Memory B cell (primary cell): ENCODE measurements around the gene PEBP1.
"Not testable (repeated sequence)": the region's sequence is repeated elsewhere in the genome, so short reads cannot be mapped to it uniquely, and the experiment has no call there.

Experiments used
- ATAC-seq: fragments of 150-1000 bp; cut with Tn5 transposase; 2 replicates; pipeline ENCODE4 v1.10.0; 2021; ENCODE audit warnings: low read depth, mild to moderate bottlenecking, moderate library complexity
- DNase-seq, 2 donors: peaks; one replicate each; pipeline ENCODE4 v3.0.0; 2022; ENCODE audit warnings: low spot score in 2 of 2
- H3K27ac Mint-ChIP-seq: one replicate; pipeline ENCODE4 v1.8.0; 2022; ENCODE audit warnings: mild to moderate bottlenecking, moderate library complexity, mixed read lengths
- H3K27me3 Mint-ChIP-seq: one replicate; pipeline ENCODE4 v1.8.0; 2022; ENCODE audit warnings: mixed read lengths
- H3K36me3 Mint-ChIP-seq: one replicate; pipeline ENCODE4 v1.8.0; 2022; ENCODE audit warnings: mild to moderate bottlenecking, mixed read lengths
- H3K4me1 Mint-ChIP-seq: one replicate; pipeline ENCODE4 v1.8.0; 2022; ENCODE audit warnings: mixed read lengths
- H3K4me3 Mint-ChIP-seq: one replicate; pipeline ENCODE4 v1.8.0; 2022; ENCODE audit warnings: mild to moderate bottlenecking, moderate library complexity, mixed read lengths
- H3K9me3 Mint-ChIP-seq: one replicate; pipeline ENCODE4 v1.8.0; 2022; ENCODE audit warnings: mixed read lengths

PEBP1 gene

GRCh38 chr12:118120579-118121363 lies 15.2 kb upstream of the PEBP1 start:
- DNase-seq: peak; percentile 16 to 45
- no peaks in the 10 kb centered on the region for H3K36me3 Mint-ChIP-seq
- peak; percentile 62 for ATAC-seq
- no peaks in the 10 kb centered on the region for H3K27me3 Mint-ChIP-seq
- H3K4me1 Mint-ChIP-seq: no peaks in the 10 kb centered on the region
- no peak overlapping the region for H3K4me3 Mint-ChIP-seq
- no peaks in the 10 kb centered on the region for H3K9me3 Mint-ChIP-seq
- H3K27ac Mint-ChIP-seq: peak overlapping the region; percentile 23

DNA sequence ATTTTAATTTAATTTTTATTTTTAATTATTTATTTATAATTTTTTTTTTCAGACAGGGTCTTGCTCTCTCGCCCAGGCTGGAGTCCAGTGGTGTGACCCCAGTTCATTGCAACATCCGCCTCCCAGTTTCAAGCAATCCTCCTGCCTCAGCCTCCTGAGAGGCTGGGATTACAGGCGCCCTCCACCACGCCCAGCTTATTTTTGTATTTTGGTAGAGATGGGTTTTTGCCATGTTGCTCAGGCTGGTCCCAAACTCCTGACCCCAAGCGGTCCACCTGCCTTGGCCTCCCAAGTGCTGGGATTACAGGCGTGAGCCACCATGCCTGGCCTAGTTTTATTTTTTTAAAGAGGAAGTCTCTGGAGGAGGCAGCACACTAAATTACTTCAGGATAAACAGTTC lies 13.7 kb upstream of the PEBP1 start:
- H3K4me3 Mint-ChIP-seq: no peak overlapping the region
- no peaks in the 10 kb centered on the region for H3K9me3 Mint-ChIP-seq
- H3K27ac Mint-ChIP-seq: no peak overlapping the region
- ATAC-seq (no peak), DNase-seq (no peak)
- no peaks in the 10 kb centered on the region for H3K4me1 Mint-ChIP-seq
- no peaks in the 10 kb centered on the region for H3K27me3 Mint-ChIP-seq
- H3K36me3 Mint-ChIP-seq: no peaks in the 10 kb centered on the region

DNA sequence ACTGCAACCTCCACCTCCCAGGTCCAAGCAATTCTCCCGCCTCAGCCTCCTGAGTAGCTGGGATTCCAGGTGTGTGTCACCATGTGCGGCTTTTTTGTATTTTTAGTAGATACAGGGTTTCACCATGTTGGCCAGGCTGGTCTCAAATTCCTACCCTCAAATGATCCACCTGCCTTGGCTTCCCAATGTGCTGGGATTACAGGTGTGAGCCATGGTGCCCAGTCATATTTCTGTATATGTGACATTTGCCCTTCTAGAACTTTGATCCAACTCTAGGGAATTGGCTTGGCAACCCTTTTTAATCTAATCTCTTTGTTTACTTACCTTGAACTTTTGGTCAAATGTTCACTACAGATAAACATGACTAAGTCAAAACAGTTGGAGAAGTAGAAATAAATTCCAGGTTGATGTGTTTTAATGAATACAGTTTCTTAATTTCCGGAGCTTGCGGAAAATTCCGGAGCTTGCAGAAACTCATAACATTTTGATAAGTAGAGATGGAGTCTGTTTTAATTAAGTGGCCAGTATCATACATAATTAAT lies 11.5 kb upstream of the PEBP1 start:
- Mint-ChIP-seq H3K4me3 (no peak overlapping the region), H3K27me3 (no peaks in the 10 kb centered on the region), H3K36me3 (no peaks in the 10 kb centered on the region), H3K9me3 (no peaks in the 10 kb centered on the region), H3K27ac (no peak overlapping the region), H3K4me1 (no peaks in the 10 kb centered on the region)
- DNase-seq: no peak
- no peak for ATAC-seq

DNA sequence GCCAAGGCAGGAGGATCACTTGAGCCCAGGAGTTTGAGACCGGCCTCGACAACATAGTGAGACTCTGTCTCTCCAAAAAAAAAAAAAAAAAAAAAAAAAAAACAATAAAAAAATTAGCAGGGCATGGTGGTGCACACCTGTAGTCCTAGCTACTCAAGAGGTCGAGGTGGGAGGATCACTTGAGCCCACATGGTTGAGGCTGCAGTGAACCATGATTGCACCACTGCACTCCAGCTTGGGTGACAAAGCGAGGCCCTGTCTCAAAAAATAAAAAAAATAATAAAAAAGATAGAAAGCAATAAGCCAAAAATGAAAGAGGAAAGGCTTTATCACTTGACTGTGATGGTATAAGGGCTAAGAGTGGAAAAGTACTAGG lies 10.2 kb upstream of the PEBP1 start:
- H3K27me3 Mint-ChIP-seq: no peaks in the 10 kb centered on the region
- ATAC-seq (no peak), DNase-seq (no peak)
- no peaks in the 10 kb centered on the region for H3K9me3 Mint-ChIP-seq
- H3K27ac Mint-ChIP-seq: no peak overlapping the region
- H3K4me3 Mint-ChIP-seq: no peak overlapping the region
- no peaks in the 10 kb centered on the region for H3K4me1 Mint-ChIP-seq
- no peaks in the 10 kb centered on the region for H3K36me3 Mint-ChIP-seq

DNA sequence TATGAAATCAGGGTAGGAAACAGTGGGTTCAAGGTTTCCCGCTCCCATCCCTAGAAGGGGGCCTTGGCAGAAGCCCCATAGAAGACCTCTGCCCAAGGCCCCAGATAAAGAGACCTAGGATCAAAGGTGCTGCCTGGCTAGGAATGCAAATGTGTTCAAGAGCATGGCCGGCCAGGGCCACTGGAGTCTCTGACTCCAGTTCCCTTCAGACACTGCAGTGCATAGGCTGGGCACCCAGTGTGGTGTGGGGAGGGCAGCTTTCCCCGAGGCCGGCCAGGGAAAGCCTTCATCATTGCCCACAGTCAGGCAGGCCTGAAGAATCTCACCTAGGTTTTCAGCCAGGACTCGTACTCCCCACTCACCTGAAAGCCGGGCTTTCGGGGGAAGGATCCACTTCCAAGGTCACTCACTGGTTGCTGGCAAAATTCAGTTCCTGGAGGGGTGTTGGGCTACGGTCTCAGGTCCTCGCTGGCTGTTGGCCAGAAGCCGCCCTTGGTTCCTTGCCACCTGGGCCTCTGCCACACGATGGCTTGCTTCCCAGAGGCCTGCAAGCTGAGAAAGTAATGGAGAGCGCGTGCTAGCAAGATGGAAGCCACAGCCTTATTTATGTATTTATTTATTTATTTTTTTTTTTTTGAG lies 9.7 kb upstream of the PEBP1 start:
- no peaks in the 10 kb centered on the region for H3K4me1 Mint-ChIP-seq
- no peak for DNase-seq
- no peaks in the 10 kb centered on the region for H3K27me3 Mint-ChIP-seq
- no peaks in the 10 kb centered on the region for H3K36me3 Mint-ChIP-seq
- ATAC-seq: no peak
- H3K9me3 Mint-ChIP-seq: no peaks in the 10 kb centered on the region
- H3K27ac Mint-ChIP-seq: no peak overlapping the region
- no peak overlapping the region for H3K4me3 Mint-ChIP-seq

DNA sequence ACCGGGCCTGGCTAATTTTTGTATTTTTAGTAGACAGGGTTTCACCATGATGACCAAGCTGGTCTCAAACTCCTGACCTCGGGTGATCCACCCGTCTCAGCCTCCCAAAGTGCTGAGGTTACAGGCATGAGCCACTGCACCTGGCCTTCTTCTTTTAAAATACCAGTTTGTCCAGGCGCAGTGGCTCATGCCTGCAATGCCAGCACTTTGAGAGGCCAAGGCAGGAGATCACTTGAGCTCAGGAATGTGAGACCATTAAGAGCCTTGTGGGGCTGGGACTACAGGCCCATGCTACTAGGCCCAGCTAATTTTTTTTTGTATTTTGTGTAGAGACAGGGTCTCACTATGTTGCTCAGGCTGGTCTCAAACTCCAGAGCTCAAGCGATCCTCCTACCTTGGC lies 8.1 kb upstream of the PEBP1 start:
- Mint-ChIP-seq H3K9me3 (no peaks in the 10 kb centered on the region), H3K27ac (no peak overlapping the region), H3K27me3 (no peaks in the 10 kb centered on the region), H3K36me3 (no peaks in the 10 kb centered on the region), H3K4me1 (peaks cover 3% of the 10 kb centered on the region), H3K4me3 (no peak overlapping the region)
- no peak for ATAC-seq
- no peak for DNase-seq

GRCh38 chr12:118129436-118129835 lies 6.5 kb upstream of the PEBP1 start:
- H3K27ac Mint-ChIP-seq, ATAC-seq, DNase-seq, H3K4me1 Mint-ChIP-seq, H3K9me3 Mint-ChIP-seq, H3K36me3 Mint-ChIP-seq, H3K27me3 Mint-ChIP-seq, H3K4me3 Mint-ChIP-seq: not testable (repeated sequence)

- Mint-ChIP-seq H3K36me3 (peaks cover 14% of the 10 kb centered on the region), H3K4me3 (peak overlapping the region; percentile 97), H3K9me3 (no peaks in the 10 kb centered on the region), H3K4me1 (peaks cover 21% of the 10 kb centered on the region), H3K27ac (peak overlapping the region; percentile 87), H3K27me3 (no peaks in the 10 kb centered on the region)
- ATAC-seq: peak; percentile 22
- peak in 1 of 2 donors; percentile 13 for DNase-seq
These were observed 657 bp downstream of the PEBP1 start for GRCh38 chr12:118136559-118137003.

GRCh38 chr12:118137148-118137678 lies 1.3 kb downstream of the PEBP1 start:
- Mint-ChIP-seq H3K27ac (peak overlapping the region; percentile 87), H3K9me3 (no peaks in the 10 kb centered on the region)

GRCh38 chr12:118140825-118141224 lies 4.9 kb downstream of the PEBP1 start:
- peaks cover 29% of the 10 kb centered on the region for H3K36me3 Mint-ChIP-seq
- no peak for ATAC-seq
- peaks cover 24% of the 10 kb centered on the region for H3K4me1 Mint-ChIP-seq
- no peak overlapping the region for H3K27ac Mint-ChIP-seq
- H3K4me3 Mint-ChIP-seq: no peak overlapping the region
- DNase-seq: no peak
- no peaks in the 10 kb centered on the region for H3K27me3 Mint-ChIP-seq
- no peaks in the 10 kb centered on the region for H3K9me3 Mint-ChIP-seq

More at GRCh38 chr12:118137148-118137678, 1.3 kb downstream of the PEBP1 start:
- H3K27me3 Mint-ChIP-seq: no peaks in the 10 kb centered on the region
- peaks cover 18% of the 10 kb centered on the region for H3K4me1 Mint-ChIP-seq
- no peak for ATAC-seq
- no peak for DNase-seq
- peak overlapping the region; percentile 97 for H3K4me3 Mint-ChIP-seq
- H3K36me3 Mint-ChIP-seq: peaks cover 14% of the 10 kb centered on the region

DNA sequence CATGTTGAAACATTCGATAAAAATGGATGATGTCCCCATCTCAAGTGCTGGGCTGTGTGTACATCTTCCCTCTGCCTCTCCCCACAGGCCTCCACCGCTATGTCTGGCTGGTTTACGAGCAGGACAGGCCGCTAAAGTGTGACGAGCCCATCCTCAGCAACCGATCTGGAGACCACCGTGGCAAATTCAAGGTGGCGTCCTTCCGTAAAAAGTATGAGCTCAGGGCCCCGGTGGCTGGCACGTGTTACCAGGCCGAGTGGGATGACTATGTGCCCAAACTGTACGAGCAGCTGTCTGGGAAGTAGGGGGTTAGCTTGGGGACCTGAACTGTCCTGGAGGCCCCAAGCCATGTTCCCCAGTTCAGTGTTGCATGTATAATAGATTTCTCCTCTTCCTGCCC lies 8.6 kb downstream of the PEBP1 start:
- ATAC-seq (no peak), DNase-seq (no peak)
- Mint-ChIP-seq H3K36me3 (peaks cover 29% of the 10 kb centered on the region), H3K27ac (peak overlapping the region; percentile 85), H3K4me3 (no peak overlapping the region), H3K9me3 (no peaks in the 10 kb centered on the region), H3K27me3 (no peaks in the 10 kb centered on the region), H3K4me1 (peaks cover 11% of the 10 kb centered on the region)

DNA sequence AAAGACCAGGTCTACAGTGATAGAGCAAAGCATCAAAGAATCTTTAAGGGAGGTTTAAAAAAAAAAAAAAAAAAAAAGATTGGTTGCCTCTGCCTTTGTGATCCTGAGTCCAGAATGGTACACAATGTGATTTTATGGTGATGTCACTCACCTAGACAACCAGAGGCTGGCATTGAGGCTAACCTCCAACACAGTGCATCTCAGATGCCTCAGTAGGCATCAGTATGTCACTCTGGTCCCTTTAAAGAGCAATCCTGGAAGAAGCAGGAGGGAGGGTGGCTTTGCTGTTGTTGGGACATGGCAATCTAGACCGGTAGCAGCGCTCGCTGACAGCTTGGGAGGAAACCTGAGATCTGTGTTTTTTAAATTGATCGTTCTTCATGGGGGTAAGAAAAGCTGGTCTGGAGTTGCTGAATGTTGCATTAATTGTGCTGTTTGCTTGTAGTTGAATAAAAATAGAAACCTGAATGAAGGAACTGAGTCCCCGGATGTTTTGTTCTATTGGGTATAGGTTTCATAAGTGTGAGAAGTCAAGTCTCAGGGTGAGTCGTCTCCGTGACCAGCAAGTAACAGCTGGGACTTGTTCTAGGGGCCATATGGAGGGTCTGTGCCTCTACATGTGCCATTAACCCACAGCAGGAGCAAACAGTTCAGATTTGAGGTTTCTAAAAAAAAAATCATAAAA lies 9.3 kb downstream of the PEBP1 start:
- peaks cover 11% of the 10 kb centered on the region for H3K4me1 Mint-ChIP-seq
- peak overlapping the region; percentile 85 for H3K27ac Mint-ChIP-seq
- H3K36me3 Mint-ChIP-seq: peaks cover 25% of the 10 kb centered on the region
- DNase-seq (no peak), ATAC-seq (no peak)
- H3K9me3 Mint-ChIP-seq: no peaks in the 10 kb centered on the region
- H3K27me3 Mint-ChIP-seq: no peaks in the 10 kb centered on the region
- no peak overlapping the region for H3K4me3 Mint-ChIP-seq

GRCh38 chr12:118145798-118146156 lies 9.9 kb downstream of the PEBP1 start:
- Mint-ChIP-seq H3K4me1 (peaks cover 11% of the 10 kb centered on the region), H3K27ac (peak overlapping the region; percentile 85), H3K4me3 (no peak overlapping the region), H3K9me3 (no peaks in the 10 kb centered on the region), H3K27me3 (no peaks in the 10 kb centered on the region), H3K36me3 (peaks cover 27% of the 10 kb centered on the region)
- DNase-seq (no peak), ATAC-seq (no peak)

GRCh38 chr12:118148287-118148686 lies 12.4 kb downstream of the PEBP1 start:
- Mint-ChIP-seq H3K4me3 (no peak overlapping the region), H3K9me3 (no peaks in the 10 kb centered on the region), H3K27ac (peak overlapping the region; percentile 42), H3K36me3 (peaks cover 22% of the 10 kb centered on the region), H3K4me1 (peaks cover 11% of the 10 kb centered on the region), H3K27me3 (no peaks in the 10 kb centered on the region)
- ATAC-seq: no peak
- no peak for DNase-seq
